A549 (cell line): ENCODE measurements around the gene PDE4D. TPM values are rescaled to one million over a fixed set of nuclear protein-coding genes. Genes with fewer than 3 reads are reported as not detected.

Experiments used
- ATAC-seq, 2 experiments: fragments of 200-7000 bp in 1 of 2; fragments of >200 bp in 1 of 2; cut with Nextera tagmentation in 1 of 2; cut with Tn5 transposase in 1 of 2; 3 replicates each; pipeline versions ENCODE4 v1.8.0 to v1.9.1; 2018 to 2020; ENCODE audit warnings: mild to moderate bottlenecking in 1 of 2, moderate library complexity in 1 of 2
- CTCF ChIA-PET: fragments of 300-600 bp; sonication (Branson Sonifier 250); formaldehyde crosslinking; extraction: SDS; loops from one replicate; lab custom pipeline; 2021; ENCODE audit warnings: antibody characterized with exemption, inconsistent platforms; lab: Yijun Ruan, JAX
- POLR2A ChIA-PET: fragments of 350-600 bp; formaldehyde crosslinking; extraction: SDS; loops from one replicate; lab custom pipeline; 2021; ENCODE audit warnings: antibody characterized with exemption, inconsistent platforms; lab: Yijun Ruan, JAX
- DNase-seq, 2 experiments: peaks; one replicate each; pipeline versions ENCODE4 v3.0.0 to v3.0.0-alpha.2; 2011 to 2016; ENCODE audit warnings: low read depth in 1 of 2, low spot score in 1 of 2
- FAIRE-seq: peaks from 2 replicates; lab custom pipeline; 2011; peaks lifted over from hg19 to GRCh38; lab: Jason Lieb, UNC
- H3K27ac ChIP-seq, 2 experiments: fragments of >200 bp; sonication (Bioruptor Twin); formaldehyde crosslinking; 3 replicates each; pipeline ENCODE4 v1.5.1; 2016 to 2017
- H3K4me1 ChIP-seq: fragments of >200 bp; sonication (Bioruptor Twin); formaldehyde crosslinking; 3 replicates; pipeline ENCODE4 v1.6.1; 2016
- H3K4me2 ChIP-seq: fragments of >200 bp; sonication (Bioruptor Twin); formaldehyde crosslinking; 3 replicates; pipeline ENCODE4 v1.6.1; 2016
- H3K4me3 ChIP-seq: fragments of >200 bp; sonication (Bioruptor Twin); formaldehyde crosslinking; 3 replicates; pipeline ENCODE4 v1.5.1; 2016
- H3K9me3 ChIP-seq: fragments of >200 bp; sonication (Bioruptor Twin); formaldehyde crosslinking; 3 replicates; pipeline ENCODE4 v1.6.1; 2016
- BCL3 ChIP-seq: fragments of >200 bp; sonication (Bioruptor Twin); formaldehyde crosslinking; IDR thresholded peaks from 3 replicates; pipeline ENCODE4 v1.6.1; 2016
- EP300 ChIP-seq, 2 experiments: fragments of >200 bp; sonication (Bioruptor Twin); formaldehyde crosslinking; IDR thresholded peaks; 2 replicates in 1 of 2; 3 replicates in 1 of 2; pipeline ENCODE4 v1.6.1; 2016 to 2017
- ESRRA ChIP-seq: fragments of 150-350 bp; IDR thresholded peaks from 2 replicates; pipeline ENCODE4 v1.6.1; 2014; ENCODE audit warnings: mild to moderate bottlenecking, low read length, borderline replicate concordance
- FOSB ChIP-seq: fragments of 250-450 bp; sonication (Bioruptor Pico); IDR thresholded peaks from 2 replicates; pipeline ENCODE4 v1.5.0; 2020; ENCODE audit warnings: mild to moderate bottlenecking, moderate library complexity
- GATA3 ChIP-seq: IDR thresholded peaks from 2 replicates; pipeline ENCODE4 v1.6.1; 2012; ENCODE audit warnings: borderline replicate concordance
- HEYL ChIP-seq: fragments of 250-450 bp; sonication (Bioruptor Pico); IDR thresholded peaks from 2 replicates; pipeline ENCODE4 v1.8.0; 2021; ENCODE audit warnings: mild to moderate bottlenecking, moderate library complexity
- JUN ChIP-seq, 2 experiments: fragments of >200 bp; sonication (Bioruptor Twin); formaldehyde crosslinking; IDR thresholded peaks; 2 replicates in 1 of 2; 3 replicates in 1 of 2; pipeline ENCODE4 v1.6.1; 2016 to 2017
- NR3C1 ChIP-seq: fragments of >200 bp; sonication (Bioruptor Twin); formaldehyde crosslinking; IDR thresholded peaks from 3 replicates; pipeline ENCODE4 v1.6.1; 2017
- PBX3 ChIP-seq: IDR thresholded peaks from 2 replicates; pipeline ENCODE4 v1.6.1; 2012
- PHF8 ChIP-seq: fragments of 200-600 bp; sonication (generic); IDR thresholded peaks from 2 replicates; pipeline ENCODE4 v1.6.1; 2016; ENCODE audit warnings: low read depth, mild to moderate bottlenecking, antibody characterized with exemption, moderate library complexity, borderline replicate concordance
- POLR2A ChIP-seq: IDR thresholded peaks from 2 replicates; pipeline ENCODE4 v1.6.1; 2012; ENCODE audit warnings: mild to moderate bottlenecking, low read length
- RAD21 ChIP-seq, 2 experiments: fragments of >200 bp in 1 of 2; sonication (Bioruptor Twin) in 1 of 2; formaldehyde crosslinking in 1 of 2; IDR thresholded peaks in 1 of 2; conservative IDR thresholded peaks in 1 of 2; 2 replicates in 1 of 2; 3 replicates in 1 of 2; pipeline ENCODE4 v1.6.1; 2012 to 2018; ENCODE audit warnings: inconsistent platforms in 1 of 2
- RARB ChIP-seq: fragments of 250-450 bp; sonication (Bioruptor Pico); IDR thresholded peaks from 2 replicates; pipeline ENCODE4 v1.8.0; 2021; ENCODE audit warnings: mild to moderate bottlenecking, moderate library complexity
- RFX5 ChIP-seq: fragments of 450-650 bp; IDR thresholded peaks from 2 replicates; pipeline ENCODE4 v1.7.1; 2014; ENCODE audit warnings: antibody characterized with exemption, mild to moderate bottlenecking, moderate library complexity
- SMC3 ChIP-seq: fragments of >200 bp; sonication (Bioruptor Twin); formaldehyde crosslinking; IDR thresholded peaks from 3 replicates; pipeline ENCODE4 v1.6.1; 2018; ENCODE audit warnings: inconsistent platforms
- SREBF2 ChIP-seq: fragments of 450-650 bp; IDR thresholded peaks from 2 replicates; pipeline ENCODE4 v1.6.1; 2014; ENCODE audit warnings: mild to moderate bottlenecking, moderate library complexity
- TFCP2L1 ChIP-seq: fragments of 250-450 bp; sonication (Bioruptor Pico); IDR thresholded peaks from 2 replicates; pipeline ENCODE4 v1.5.0; 2021; ENCODE audit warnings: mild to moderate bottlenecking
- TP53 ChIP-seq: fragments of 250-450 bp; sonication (Bioruptor Pico); IDR thresholded peaks from 2 replicates; pipeline ENCODE4 v1.5.0; 2021; ENCODE audit warnings: mild to moderate bottlenecking, moderate library complexity
- WGBS: methylation state at CpG from one replicate; pipeline ENCODE4 v1.1.6; 2017; ENCODE audit errors: missing lambda C conversion rate; 5-methylcytosine and 5-hydroxymethylcytosine counted together
- polyA plus RNA-seq, 4 experiments: library from polyadenylated mRNA; depleted of rRNA in 3 of 4; stranded (reverse); fragments of >200 nt; fragmentation: RNase III in 1 of 4; extraction: RNeasy Plus Mini Kit Qiagen cat#74134 plus additional on column Dnase treatment in 1 of 4; gene quantifications; 2 replicates in 3 of 4; 3 replicates in 1 of 4; pipeline ENCODE4 v1.2.3, GENCODE V29; 2011 to 2017
- TF ChIP-seq, protein P1 (sequence below): IDR thresholded peaks from 2 replicates; pipeline ENCODE4 v1.6.1; 2012
- TF ChIP-seq, protein P2 (sequence below): fragments of 250-450 bp; sonication (Bioruptor Pico); IDR thresholded peaks from 2 replicates; pipeline ENCODE4 v1.5.0; 2020; ENCODE audit warnings: low read depth, mild to moderate bottlenecking, moderate library complexity
- TF ChIP-seq, protein P3 (sequence below): IDR thresholded peaks from 2 replicates; pipeline ENCODE4 v1.6.1; 2012; ENCODE audit warnings: low read depth, borderline replicate concordance

Gene PDE4D
- polyA plus RNA-seq, 2 of the 4 experiments (the other 2 are of a cell fraction) = 74.0 to 213 TPM

DNA sequence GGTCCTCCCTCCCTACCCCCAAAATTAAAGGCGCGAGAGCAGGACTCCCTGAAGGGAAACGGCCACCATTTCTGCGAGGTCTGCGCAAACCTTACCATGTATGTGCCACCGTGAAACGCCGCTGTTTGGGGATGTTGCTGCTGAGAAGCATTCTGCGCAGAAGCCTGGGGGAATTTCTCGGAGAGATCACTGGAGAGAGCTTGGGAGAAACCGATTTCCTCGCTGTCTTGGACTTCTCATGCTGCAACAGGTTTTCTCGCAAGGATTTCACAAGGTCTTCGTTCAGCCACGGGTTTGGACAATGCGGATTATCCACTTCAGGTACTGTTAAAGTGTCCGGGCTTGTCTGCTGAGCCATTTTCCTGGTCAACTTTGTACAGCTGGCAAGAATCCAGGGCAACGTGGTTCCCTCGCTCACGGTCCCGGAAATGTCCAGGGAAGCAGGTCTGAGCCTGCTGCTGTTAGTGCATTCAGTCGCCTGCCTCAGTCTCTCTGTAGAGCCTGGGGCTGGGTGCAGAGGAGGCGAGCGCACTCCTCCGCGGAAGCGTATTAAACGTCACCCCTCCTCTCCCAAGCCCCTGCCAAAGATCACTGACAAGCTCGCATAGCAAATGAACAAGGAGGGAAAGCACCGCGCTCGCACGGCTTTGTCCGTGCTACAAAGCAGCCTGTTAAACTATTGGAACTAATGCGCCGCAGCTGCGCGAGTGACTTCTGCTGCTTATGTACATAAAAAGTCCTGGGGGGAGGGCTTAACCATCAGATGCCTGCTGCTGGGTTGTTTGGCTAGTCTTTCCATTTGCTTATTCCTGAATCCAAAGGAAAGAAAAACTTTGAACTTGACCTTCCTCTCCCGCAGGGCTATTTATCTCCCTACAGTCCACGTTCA is 125.1 kb downstream of the PDE4D start:
- ChIA-PET CTCF (interaction anchor here (0.6 to 2.0 kb wide), 6 partner anchors 12 to 44 kb away, joined by 3 to 5 read pairs (median 4); no protein-coding TSS in a partner anchor), POLR2A (interaction anchor here (1.2 to 4.0 kb wide), 3 partner anchors 18 to 877 kb away, joined by 3 to 36 read pairs (median 10); no protein-coding TSS in a partner anchor)
- ATAC-seq (peak; percentile 82 to 83), DNase-seq (peak in 1 of 2 experiments; percentile 90), FAIRE-seq (peak; percentile 72)
- H3K4me1 ChIP-seq = peaks cover 56% of the 10 kb centered on the region
- H3K4me3 ChIP-seq = peak overlapping the region; percentile 79
- H3K9me3 ChIP-seq = no peaks in the 10 kb centered on the region
- H3K4me2 ChIP-seq = peak overlapping the region; percentile 94
- peak; percentile 47; the same call in 1 of the 2 replicates for TF ChIP-seq PBX3
- peak; percentile 13; the same call in 1 of the 2 replicates for TF ChIP-seq POLR2A
- peak; percentile 79; the same call in 2 of the 3 replicates for TF ChIP-seq BCL3
- 0 out of 2 replicates have a peak, but pooled peaks have one; percentile 7 for TF ChIP-seq TFCP2L1 (CRISPR knock-in tag)
- peak; percentile 35; the same call in 2 of the 3 replicates for TF ChIP-seq SMC3
- peak; percentile 42; the same call in 1 of the 2 replicates for TF ChIP-seq GATA3
- TF ChIP-seq HEYL = no peak
- 0 out of 2 replicates have a peak, but pooled peaks have one; percentile 12 for TF ChIP-seq PHF8
- peak in 1 of 2 experiments; percentile 21; a peak in 1 of 5 replicates for TF ChIP-seq RAD21 (conservative IDR thresholded peaks at IDR 0.05 in 1 of 2, IDR thresholded peaks at IDR 0.05 in 1 of 2)
- TF ChIP-seq, protein P1, sequence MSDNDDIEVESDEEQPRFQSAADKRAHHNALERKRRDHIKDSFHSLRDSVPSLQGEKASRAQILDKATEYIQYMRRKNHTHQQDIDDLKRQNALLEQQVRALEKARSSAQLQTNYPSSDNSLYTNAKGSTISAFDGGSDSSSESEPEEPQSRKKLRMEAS = peak; percentile 87
- TF ChIP-seq, protein P2, sequence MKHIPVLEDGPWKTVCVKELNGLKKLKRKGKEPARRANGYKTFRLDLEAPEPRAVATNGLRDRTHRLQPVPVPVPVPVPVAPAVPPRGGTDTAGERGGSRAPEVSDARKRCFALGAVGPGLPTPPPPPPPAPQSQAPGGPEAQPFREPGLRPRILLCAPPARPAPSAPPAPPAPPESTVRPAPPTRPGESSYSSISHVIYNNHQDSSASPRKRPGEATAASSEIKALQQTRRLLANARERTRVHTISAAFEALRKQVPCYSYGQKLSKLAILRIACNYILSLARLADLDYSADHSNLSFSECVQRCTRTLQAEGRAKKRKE (CRISPR knock-in tag) = peak; percentile 47; the same call in 1 of the 2 replicates
- TF ChIP-seq SREBF2 = no peak
- TF ChIP-seq JUN (IDR thresholded peaks at IDR 0.05) = peak; percentile 79 to 84
- TF ChIP-seq, protein P3, sequence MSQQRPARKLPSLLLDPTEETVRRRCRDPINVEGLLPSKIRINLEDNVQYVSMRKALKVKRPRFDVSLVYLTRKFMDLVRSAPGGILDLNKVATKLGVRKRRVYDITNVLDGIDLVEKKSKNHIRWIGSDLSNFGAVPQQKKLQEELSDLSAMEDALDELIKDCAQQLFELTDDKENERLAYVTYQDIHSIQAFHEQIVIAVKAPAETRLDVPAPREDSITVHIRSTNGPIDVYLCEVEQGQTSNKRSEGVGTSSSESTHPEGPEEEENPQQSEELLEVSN = no peak; the same call in 1 of the 2 replicates
- TF ChIP-seq EP300 (IDR thresholded peaks at IDR 0.05) = peak in 1 of 2 experiments; percentile 31; a peak in 1 of 5 replicates
- peak overlapping the region; percentile 91 to 95 for H3K27ac ChIP-seq
- WGBS = 1% methylated on average over 38 of the region's 40 CpGs

GRCh38 chr5:59767681-59768151 is 125.8 kb downstream of the PDE4D start:
- H3K4me3 ChIP-seq = peak overlapping the region; percentile 79
- peak overlapping the region; percentile 91 to 95 for H3K27ac ChIP-seq
- POLR2A ChIA-PET = interaction anchor here (2.2 to 4.0 kb wide), 2 partner anchors 19 to 23 kb away, joined by 10 to 36 read pairs; no protein-coding TSS in a partner anchor
- H3K4me1 ChIP-seq = peaks cover 55% of the 10 kb centered on the region
- no peaks in the 10 kb centered on the region for H3K9me3 ChIP-seq
- FAIRE-seq (peak; percentile 77), ATAC-seq (peak in 1 of 2 experiments; percentile 50; a peak in 5 of 6 replicates), DNase-seq (no peak)
- CTCF ChIA-PET = interaction anchor here (0.6 to 1.5 kb wide), 3 partner anchors 35 to 43 kb away, joined by 3 to 4 read pairs (median 3); no protein-coding TSS in a partner anchor
- TF ChIP-seq TP53 (CRISPR knock-in tag) (no peak), FOSB (CRISPR knock-in tag) (no peak), RARB (CRISPR knock-in tag) (no peak), RFX5 (no peak), JUN (IDR thresholded peaks at IDR 0.05) (no peak), NR3C1 (no peak), PHF8 (no peak), ESRRA (no peak)
- 3% methylated on average over 4 of the region's 4 CpGs for WGBS
- peak overlapping the region; percentile 94 for H3K4me2 ChIP-seq
